ELF-1 (cell line): ENCODE measurements around the gene MXD4.

Experiments
- DNase-seq: peaks from one replicate; pipeline ENCODE4 v3.0.0-alpha.2; 2016; ENCODE audit warnings: low read depth, low spot score

MXD4 gene

GRCh38 chr4:2261853-2262144, at the start of gene MXD4:
Gene MXD4, minus strand, starts transcription at chr4:2262109. Its CDS starts 129 bp downstream, at chr4:2261980.
- DNase-seq, result no peak

GRCh38 chr4:2306773-2307410, 45.0 kb upstream of the MXD4 start:
- no peak for DNase-seq

GRCh38 chr4:2305766-2306501, 44.0 kb upstream of the MXD4 start:
- no peak for DNase-seq

- DNase-seq, result no peak
These were observed 43.1 kb upstream of the MXD4 start for GRCh38 chr4:2304877-2305561.

GRCh38 chr4:2304321-2304876, 42.5 kb upstream of the MXD4 start:
- DNase-seq, result no peak

GRCh38 chr4:2303686-2304320, 41.9 kb upstream of the MXD4 start:
- no peak for DNase-seq

GRCh38 chr4:2303121-2303685, 41.3 kb upstream of the MXD4 start:
- DNase-seq, result no peak

- no peak for DNase-seq
These were observed 40.6 kb upstream of the MXD4 start for GRCh38 chr4:2302387-2303119.

GRCh38 chr4:2301806-2302205, 39.9 kb upstream of the MXD4 start:
- DNase-seq, result no peak

GRCh38 chr4:2301225-2301642, 39.3 kb upstream of the MXD4 start:
- DNase-seq, result no peak

GRCh38 chr4:2300431-2301224, 38.7 kb upstream of the MXD4 start:
- DNase-seq, result no peak

- DNase-seq, result no peak
These were observed 37.9 kb upstream of the MXD4 start for GRCh38 chr4:2299794-2300193.

- DNase-seq, result no peak
These were observed 36.7 kb upstream of the MXD4 start for GRCh38 chr4:2298532-2298991.

GRCh38 chr4:2297606-2298531, 36.0 kb upstream of the MXD4 start:
- DNase-seq, result no peak

- no peak for DNase-seq
These were observed 35.0 kb upstream of the MXD4 start for GRCh38 chr4:2296631-2297601.

- DNase-seq, result no peak
These were observed 34.1 kb upstream of the MXD4 start for GRCh38 chr4:2295900-2296442.

GRCh38 chr4:2295500-2295899, 33.6 kb upstream of the MXD4 start:
- no peak for DNase-seq
